ENCODE results near the gene CLEC4A.
A peak's percentile ranks its signal among the peaks of the same experiment; 100 is the strongest.
"Not testable (repeated sequence)": the region's sequence is repeated elsewhere in the genome, so short reads cannot be mapped to it uniquely, and the experiment has no call there.

CLEC4A gene

GRCh38 chr12:8179989-8180585 lies 56.7 kb downstream of the CLEC4A start:
- Histone ChIP-seq H2AFZ (peak overlapping the region; percentile 94), H3K9ac (peak overlapping the region; percentile 59), H3K4me2 (ENCODE audit: low read length) (peak overlapping the region; percentile 58), H3K4me3 (ENCODE audit: low read depth, low read length) (peak overlapping the region; percentile 66), H3K27ac (peak overlapping the region; percentile 62)
- not testable (repeated sequence) for H3K79me2 ChIP-seq; H3K36me3 ChIP-seq (ENCODE audit: control insufficient read depth, insufficient read depth, low read length); H3K27me3 ChIP-seq (ENCODE audit: control insufficient read depth, insufficient read depth, low read length); H3K9me3 ChIP-seq (ENCODE audit: control insufficient read depth, low read length); H3K4me1 ChIP-seq
- peak; percentile 92 for TF ChIP-seq CTCF (IDR thresholded peaks at IDR 0.05)

- not testable (repeated sequence) for H3K36me3 ChIP-seq (ENCODE audit: control insufficient read depth, insufficient read depth, low read length); H3K4me2 ChIP-seq (ENCODE audit: low read length); H3K9ac ChIP-seq; H3K27me3 ChIP-seq (ENCODE audit: control insufficient read depth, insufficient read depth, low read length); H3K9me3 ChIP-seq (ENCODE audit: control insufficient read depth, low read length); H3K4me1 ChIP-seq; H3K4me3 ChIP-seq (ENCODE audit: low read depth, low read length); H3K79me2 ChIP-seq
- Histone ChIP-seq H2AFZ (peak overlapping the region; percentile 46), H3K27ac (peak overlapping the region; percentile 16)
These were observed 57.9 kb downstream of the CLEC4A start for GRCh38 chr12:8181271-8181670.

GRCh38 chr12:8182923-8183322 lies 59.5 kb downstream of the CLEC4A start:
- H3K27ac ChIP-seq; H3K4me1 ChIP-seq; H3K36me3 ChIP-seq (ENCODE audit: control insufficient read depth, insufficient read depth, low read length); H3K9ac ChIP-seq; H3K4me3 ChIP-seq (ENCODE audit: low read depth, low read length); H3K27me3 ChIP-seq (ENCODE audit: control insufficient read depth, insufficient read depth, low read length); H3K79me2 ChIP-seq; H3K9me3 ChIP-seq (ENCODE audit: control insufficient read depth, low read length); H3K4me2 ChIP-seq (ENCODE audit: low read length); H2AFZ ChIP-seq: not testable (repeated sequence)

GRCh38 chr12:8183346-8183745 lies 59.9 kb downstream of the CLEC4A start:
- not testable (repeated sequence) for H2AFZ ChIP-seq; H3K4me2 ChIP-seq (ENCODE audit: low read length); H3K36me3 ChIP-seq (ENCODE audit: control insufficient read depth, insufficient read depth, low read length); H3K9me3 ChIP-seq (ENCODE audit: control insufficient read depth, low read length); H3K4me1 ChIP-seq; H3K79me2 ChIP-seq; H3K4me3 ChIP-seq (ENCODE audit: low read depth, low read length); H3K27ac ChIP-seq; H3K27me3 ChIP-seq (ENCODE audit: control insufficient read depth, insufficient read depth, low read length); H3K9ac ChIP-seq

- not testable (repeated sequence) for H3K4me2 ChIP-seq (ENCODE audit: low read length); H3K4me1 ChIP-seq; H3K9me3 ChIP-seq (ENCODE audit: control insufficient read depth, low read length); H3K79me2 ChIP-seq; H3K27ac ChIP-seq; H3K27me3 ChIP-seq (ENCODE audit: control insufficient read depth, insufficient read depth, low read length); H3K9ac ChIP-seq; H3K36me3 ChIP-seq (ENCODE audit: control insufficient read depth, insufficient read depth, low read length); H2AFZ ChIP-seq; H3K4me3 ChIP-seq (ENCODE audit: low read depth, low read length)
These were observed 60.8 kb downstream of the CLEC4A start for GRCh38 chr12:8184206-8184605.

- not testable (repeated sequence) for H3K9ac ChIP-seq; H3K36me3 ChIP-seq (ENCODE audit: control insufficient read depth, insufficient read depth, low read length); H3K27ac ChIP-seq; H3K9me3 ChIP-seq (ENCODE audit: control insufficient read depth, low read length); H3K27me3 ChIP-seq (ENCODE audit: control insufficient read depth, insufficient read depth, low read length); H3K79me2 ChIP-seq; H3K4me2 ChIP-seq (ENCODE audit: low read length); H3K4me1 ChIP-seq; H3K4me3 ChIP-seq (ENCODE audit: low read depth, low read length); H2AFZ ChIP-seq
These were observed 64.7 kb downstream of the CLEC4A start for GRCh38 chr12:8188088-8188487.

Data from parathyroid adenoma (tissue), 2 donors.